ENCODE measurements around the gene CARNS1. TPM values are rescaled to one million over a fixed set of nuclear protein-coding genes. Genes with fewer than 3 reads are reported as not detected.
A peak's percentile ranks its signal among the peaks of the same experiment; 100 is the strongest.

CARNS1 gene
- total and polyA plus RNA-seq, 2 of the 13 experiments (the other 11 are each of a cell fraction or from before 2014, with no cell fraction given) = not detected

GRCh38 chr11:67404515-67405195 is 10.8 kb upstream of the CARNS1 start:
- no peak overlapping the region for H2AFZ ChIP-seq (ENCODE audit: low read length)
- peak overlapping the region in 2 of 3 experiments; percentile 52 to 57; a peak in 5 of 6 replicates for H3K4me3 ChIP-seq (replicated peaks in 1 of 3; ENCODE audit: insufficient read depth in 1 of 3, low read depth in 2 of 3, low read length in 3 of 3)
- CTCF ChIA-PET (ENCODE audit: low intra/inter-chr PET ratio, low total read pairs) = no interaction called here
- H3K4me2 ChIP-seq (ENCODE audit: low read depth, low read length) = peak overlapping the region; percentile 69
- peaks cover 0 to 3% of the 10 kb centered on the region in 2 experiments; a peak in 1 of 5 replicates for H3K36me3 ChIP-seq (replicated peaks in 1 of 2; ENCODE audit: control insufficient read depth in 1 of 2, insufficient read depth in 2 of 2, low read length in 2 of 2)
- 33% methylated on average over 6 of the region's 13 CpGs for WGBS (ENCODE audit: low lambda C conversion rate)
- peaks cover 2 to 4% of the 10 kb centered on the region in 2 experiments; a peak in 1 of 5 replicates for H3K27me3 ChIP-seq (ENCODE audit: control insufficient read depth in 1 of 2, insufficient read depth in 2 of 2, low read length in 2 of 2)
- no TSS peak for BruUV-seq (replicated peaks)
- no peak for FAIRE-seq
- intact Hi-C loops (cut with micrococcal nuclease; ENCODE audit: unreplicated experiment) = no loop called here
- in situ Hi-C loops (cut with HindIII; ENCODE audit: extremely low pct_ligation_motif_present, low pct_unique_long_range_greater_than_20kb) = loop anchor here (5.0 kb wide), 2 partner anchors 63 to 103 kb away; partner anchors contain the start of genes CDK2AP2, PITPNM1 and TMEM134
- no peaks in the 10 kb centered on the region for H3K9me3 ChIP-seq (ENCODE audit: low read length)
- DNase-seq (ENCODE audit: low spot score) = no peak
- POLR2A ChIA-PET = interaction anchor here (4.4 to 6.2 kb wide), 2 partner anchors 15 to 51 kb away, joined by 42 to 78 read pairs; partner anchors contain the start of gene POLD4
- TF ChIP-seq HIC2 (CRISPR knock-in tag; IDR thresholded peaks at IDR 0.05; ENCODE audit: low read depth) = peak; percentile 59
- peak; percentile 90 for TF ChIP-seq HNRNPL (IDR thresholded peaks at IDR 0.05; ENCODE audit: low read depth, low read length)
- 0 out of 2 replicates have a peak, but pooled peaks have one; percentile 5 for TF ChIP-seq AHR (CRISPR knock-in tag; IDR thresholded peaks at IDR 0.05)
- peak; percentile 37 for TF ChIP-seq ZNF687 (CRISPR knock-in tag; IDR thresholded peaks at IDR 0.05)
- peak; percentile 71; the same call in 1 of the 2 replicates for TF ChIP-seq ZNF121 (CRISPR knock-in tag; IDR thresholded peaks at IDR 0.05)
- 0 out of 2 replicates have a peak, but pooled peaks have one; percentile 7 for TF ChIP-seq RXRA (CRISPR knock-in tag; IDR thresholded peaks at IDR 0.05)
- peak; percentile 20; the same call in 1 of the 2 replicates for TF ChIP-seq NR2F6 (IDR thresholded peaks at IDR 0.05)
- TF ChIP-seq NR2F6 (CRISPR knock-in tag; IDR thresholded peaks at IDR 0.05) = no peak
- TF ChIP-seq SP5 (CRISPR knock-in tag; IDR thresholded peaks at IDR 0.05; ENCODE audit: borderline replicate concordance, low read depth) = peak; percentile 49; the same call in 1 of the 2 replicates
- TF ChIP-seq SSRP1 (CRISPR knock-in tag; IDR thresholded peaks at IDR 0.05) = no peak
- no peak for TF ChIP-seq NFIC (IDR thresholded peaks at IDR 0.05; ENCODE audit: low read length)
- H3K9ac ChIP-seq (ENCODE audit: insufficient read depth, low read depth, low read length) = peak overlapping the region; percentile 50; the same call in 1 of the 2 replicates
- H4K20me1 ChIP-seq (ENCODE audit: insufficient read depth, low read length) = peaks cover 3% of the 10 kb centered on the region; the same call in 1 of the 2 replicates
- ATAC-seq = no peak
- no peak overlapping the region for H3K27ac ChIP-seq (ENCODE audit: extremely low read length, insufficient read depth, low read length)
- peaks cover 61% of the 10 kb centered on the region for H3K4me1 ChIP-seq (ENCODE audit: insufficient read depth, low read length)
- peaks cover 14% of the 10 kb centered on the region for H3K79me2 ChIP-seq (ENCODE audit: insufficient read depth, low read length)
